Colonic mucosa (tissue), 4 donors: ENCODE measurements around the gene UVSSA. TPM values are rescaled to one million over a fixed set of nuclear protein-coding genes. Genes with fewer than 3 reads are reported as not detected.

Experiments used
- DNase-seq: peaks from one replicate; pipeline ENCODE4 v3.0.0-alpha.2; 2020
- H3K27ac ChIP-seq: fragments of 200-600 bp; one replicate; pipeline ENCODE4 v1.8.0; 2021
- H3K27me3 ChIP-seq: fragments of 200-600 bp; one replicate; pipeline ENCODE4 v1.8.0; 2021
- H3K36me3 ChIP-seq: fragments of 200-600 bp; one replicate; pipeline ENCODE4 v1.8.0; 2021
- H3K4me1 ChIP-seq: fragments of 200-600 bp; one replicate; pipeline ENCODE4 v1.8.0; 2021; ENCODE audit warnings: mild to moderate bottlenecking
- H3K4me3 ChIP-seq: fragments of 200-600 bp; one replicate; pipeline ENCODE4 v1.8.0; 2021
- H3K9ac ChIP-seq, 2 donors: one replicate each; pipeline ENCODE4 v1.7.0; 2013; ENCODE audit warnings: control low read depth in 2 of 2, low read depth in 2 of 2, low read length in 2 of 2
- H3K9me3 ChIP-seq: fragments of 200-600 bp; one replicate; pipeline ENCODE4 v1.8.0; 2021
- CTCF ChIP-seq: fragments of 200-600 bp; IDR thresholded peaks from one replicate; pipeline ENCODE4 v1.8.0; 2022; ENCODE audit warnings: antibody characterized with exemption, mild to moderate bottlenecking
- intact Hi-C: fragments of 100-400 bp; cut with DNase I; formaldehyde crosslinking; loops from one replicate; pipeline ENCODE4 v1.14.1; 2022
- total RNA-seq, 2 donors: library from RNA; stranded (reverse); fragmentation: NEBNext Ultra II Directional in 1 of 2; extraction: Animal tissue kit (Norgen Biotek cat#: 25700) in 1 of 2; gene quantifications; one replicate each; pipeline ENCODE4 v1.2.1, GENCODE V29; 2021
- donor health status: healthy.
- donor health status: DM: no; HTN: no; CAD: no.
- donor health status: DM: no; HTN: no; CAD: no.

UVSSA gene
- total RNA-seq, 2 donors from 2014 or later, result 16.7 to 55.7 TPM

DNA sequence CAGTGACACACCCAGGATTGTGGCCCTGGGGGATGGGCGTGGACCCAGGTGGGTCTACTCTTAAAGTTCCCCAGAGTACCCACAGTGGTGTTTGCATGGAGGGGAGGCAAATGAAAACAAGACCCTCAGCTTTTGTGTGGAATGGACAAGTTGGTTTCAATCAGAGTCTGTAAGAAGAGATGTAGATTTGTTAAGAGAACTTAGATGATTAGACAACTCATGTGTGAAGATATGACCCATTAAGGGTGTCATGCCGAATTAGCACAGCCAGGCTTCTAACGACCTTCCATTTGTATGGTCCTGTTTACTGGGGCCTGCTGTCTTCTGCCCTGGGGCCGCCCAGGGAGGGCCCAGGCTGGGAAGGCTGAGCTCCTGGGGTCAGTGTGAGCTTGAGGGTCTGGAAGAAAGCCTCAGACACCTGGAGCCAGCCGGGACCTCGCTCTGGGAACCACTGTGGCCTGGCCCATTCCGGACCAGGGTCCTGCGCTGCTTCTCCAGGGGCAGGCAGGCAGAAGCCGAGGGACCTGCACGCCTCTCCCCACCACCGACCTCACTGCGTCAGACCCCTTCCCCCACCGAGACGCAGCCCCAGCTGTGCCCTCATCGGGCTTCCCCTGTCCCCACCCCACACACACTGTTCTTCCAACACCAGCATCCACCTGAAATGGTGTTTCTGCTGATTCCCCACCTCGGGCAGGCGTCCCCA lies 20.4 kb downstream of the UVSSA start:
- TF ChIP-seq CTCF, result no peak
- no peak overlapping the region for H3K9ac ChIP-seq
- intact Hi-C loops, result no loop called here
- H3K36me3 ChIP-seq, result no peaks in the 10 kb centered on the region
- no peak overlapping the region for H3K27ac ChIP-seq
- no peaks in the 10 kb centered on the region for H3K27me3 ChIP-seq
- no peak for DNase-seq
- H3K4me1 ChIP-seq, result no peaks in the 10 kb centered on the region
- H3K9me3 ChIP-seq, result no peaks in the 10 kb centered on the region
- no peak overlapping the region for H3K4me3 ChIP-seq

- no peak for TF ChIP-seq CTCF
- Histone ChIP-seq H3K4me3 (no peak overlapping the region), H3K4me1 (no peaks in the 10 kb centered on the region), H3K27me3 (no peaks in the 10 kb centered on the region), H3K36me3 (no peaks in the 10 kb centered on the region), H3K27ac (no peak overlapping the region), H3K9me3 (no peaks in the 10 kb centered on the region), H3K9ac (no peak overlapping the region)
- no peak for DNase-seq
- intact Hi-C loops, result no loop called here
Observed at GRCh38 chr4:1367936-1368289, 20.9 kb downstream of the UVSSA start.

DNA sequence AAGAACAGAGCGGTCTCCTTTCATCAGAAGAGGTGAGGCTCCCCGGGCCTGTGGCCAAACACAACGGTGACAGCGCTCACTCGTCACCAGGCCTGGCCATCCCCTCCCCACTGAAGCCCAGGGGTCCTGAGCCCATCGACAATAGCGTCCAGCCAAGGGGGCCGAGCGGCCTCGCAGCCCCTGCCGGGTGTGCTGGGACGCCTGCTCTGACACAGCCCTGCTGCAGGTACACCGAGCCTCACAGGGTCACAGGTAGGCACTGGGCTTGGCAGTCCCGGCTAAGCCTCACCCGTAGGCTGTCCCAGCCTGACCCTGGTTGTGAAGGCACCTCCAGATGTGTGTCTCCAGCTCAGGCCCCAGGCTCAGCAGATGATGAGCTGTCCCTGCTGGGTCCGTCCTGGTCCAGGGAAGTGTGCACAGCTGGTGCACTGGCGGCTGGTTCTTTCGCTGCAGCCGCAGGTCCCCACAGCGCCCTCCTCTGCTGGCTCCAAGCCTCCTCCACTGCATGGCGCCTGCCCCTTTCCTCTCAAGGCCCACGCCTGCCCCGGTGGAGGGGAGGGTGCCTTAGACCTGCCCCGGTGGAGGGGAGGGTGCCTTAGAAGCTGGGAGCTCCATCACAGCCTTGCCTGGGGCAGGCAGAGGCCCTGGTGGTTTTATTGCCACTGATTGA lies 21.5 kb downstream of the UVSSA start:
- Histone ChIP-seq H3K9me3 (no peaks in the 10 kb centered on the region), H3K9ac (no peak overlapping the region), H3K4me3 (no peak overlapping the region), H3K27ac (no peak overlapping the region), H3K4me1 (no peaks in the 10 kb centered on the region), H3K27me3 (no peaks in the 10 kb centered on the region), H3K36me3 (no peaks in the 10 kb centered on the region)
- TF ChIP-seq CTCF, result no peak
- no peak for DNase-seq
- intact Hi-C loops, result no loop called here

- Histone ChIP-seq H3K4me3 (no peak overlapping the region), H3K9me3 (no peaks in the 10 kb centered on the region), H3K27me3 (no peaks in the 10 kb centered on the region), H3K36me3 (no peaks in the 10 kb centered on the region), H3K4me1 (no peaks in the 10 kb centered on the region), H3K9ac (no peak overlapping the region), H3K27ac (no peak overlapping the region)
- no peak for TF ChIP-seq CTCF
- DNase-seq, result no peak
- intact Hi-C loops, result no loop called here
Observed at GRCh38 chr4:1369091-1369450, 22.1 kb downstream of the UVSSA start.

- Histone ChIP-seq H3K4me3 (no peak overlapping the region), H3K4me1 (no peaks in the 10 kb centered on the region), H3K36me3 (no peaks in the 10 kb centered on the region), H3K9ac (no peak overlapping the region), H3K9me3 (no peaks in the 10 kb centered on the region), H3K27ac (no peak overlapping the region), H3K27me3 (no peaks in the 10 kb centered on the region)
- no peak for DNase-seq
- TF ChIP-seq CTCF, result no peak
- intact Hi-C loops, result no loop called here
Observed at GRCh38 chr4:1369479-1370079, 22.6 kb downstream of the UVSSA start.
